Neural progenitor cell (in vitro differentiated cells): Measurements from ENCODE around the gene GNAT1. TPM values are rescaled to one million over a fixed set of nuclear protein-coding genes. Genes with fewer than 3 reads are reported as not detected.
A peak's percentile ranks its signal among the peaks of the same experiment; 100 is the strongest.

Experiments used
- DNase-seq: peaks from one replicate; pipeline ENCODE4 v3.0.0-alpha.2; 2016; ENCODE audit warnings: low spot score
- H2AFZ ChIP-seq: fragments of 200-600 bp; sonication (generic); replicated peaks from 2 replicates; pipeline ENCODE4 v1.6.1; 2016; ENCODE audit warnings: antibody characterized with exemption
- H3F3A ChIP-seq: fragments of 200-600 bp; sonication (generic); 2 replicates; pipeline ENCODE4 v1.6.1; 2016; ENCODE audit warnings: antibody characterized with exemption, low read depth
- H3K27ac ChIP-seq: fragments of 200-600 bp; sonication (generic); 2 replicates; pipeline ENCODE4 v1.5.1; 2016; ENCODE audit warnings: mild to moderate bottlenecking
- H3K27me3 ChIP-seq: fragments of 200-600 bp; sonication (generic); 2 replicates; pipeline ENCODE4 v1.6.1; 2016; ENCODE audit warnings: mild to moderate bottlenecking, moderate library complexity
- H3K36me3 ChIP-seq: fragments of 200-600 bp; sonication (generic); 2 replicates; pipeline ENCODE4 v1.5.1; 2016
- H3K4me1 ChIP-seq: fragments of 200-600 bp; sonication (generic); 2 replicates; pipeline ENCODE4 v1.6.1; 2016; ENCODE audit warnings: mixed run types
- H3K4me2 ChIP-seq: fragments of 200-600 bp; sonication (generic); 2 replicates; pipeline ENCODE4 v1.6.1; 2016
- H3K4me3 ChIP-seq: fragments of 200-600 bp; sonication (generic); 2 replicates; pipeline ENCODE4 v1.5.1; 2016
- H3K79me2 ChIP-seq: fragments of 200-600 bp; sonication (generic); 2 replicates; pipeline ENCODE4 v1.6.1; 2016; ENCODE audit warnings: low read depth
- H3K9ac ChIP-seq: fragments of 200-600 bp; sonication (generic); 2 replicates; pipeline ENCODE4 v1.6.1; 2016
- H3K9me3 ChIP-seq: fragments of 200-600 bp; sonication (generic); 2 replicates; pipeline ENCODE4 v1.5.1; 2016; ENCODE audit warnings: low read depth
- H4K20me1 ChIP-seq: fragments of 200-600 bp; sonication (generic); 2 replicates; pipeline ENCODE4 v1.6.1; 2016; ENCODE audit warnings: low read depth
- H3K27ac Mint-ChIP-seq: 3 replicates; pipeline ENCODE4 v1.8.0; 2021; ENCODE audit warnings: mixed read lengths
- H3K27me3 Mint-ChIP-seq: 2 replicates; pipeline ENCODE4 v1.8.0; 2022; ENCODE audit warnings: low read depth, mild to moderate bottlenecking, inconsistent platforms, moderate library complexity, mixed read lengths; ENCODE audit not compliant: insufficient read depth
- H3K36me3 Mint-ChIP-seq: 3 replicates; pipeline ENCODE4 v1.8.0; 2021; ENCODE audit warnings: mixed read lengths
- H3K4me1 Mint-ChIP-seq: 3 replicates; pipeline ENCODE4 v1.8.0; 2021; ENCODE audit warnings: mixed read lengths
- H3K4me3 Mint-ChIP-seq: 3 replicates; pipeline ENCODE4 v1.8.0; 2021; ENCODE audit warnings: mild to moderate bottlenecking, moderate library complexity, mixed read lengths
- H3K9me3 Mint-ChIP-seq: 3 replicates; pipeline ENCODE4 v1.8.0; 2020; ENCODE audit warnings: mixed read lengths
- EZH2 ChIP-seq: fragments of 200-600 bp; sonication (generic); IDR thresholded peaks from 2 replicates; pipeline ENCODE4 v1.6.1; 2017; ENCODE audit warnings: antibody characterized with exemption, mild to moderate bottlenecking, moderate library complexity
- EZH2phosphoT487 ChIP-seq: fragments of 200-600 bp; sonication (generic); IDR thresholded peaks from 2 replicates; pipeline ENCODE4 v1.6.1; 2017; ENCODE audit warnings: antibody characterized with exemption
- total RNA-seq: library from RNA; depleted of rRNA; stranded (reverse); fragments of >200 nt; gene quantifications from 2 replicates; pipeline ENCODE4 v1.2.3, GENCODE V29; 2015; ENCODE audit warnings: low replicate concordance
- TF ChIP-seq, protein P1 (sequence below): fragments of 200-600 bp; sonication (generic); IDR thresholded peaks from 2 replicates; pipeline ENCODE4 v1.5.1; 2017; ENCODE audit warnings: antibody characterized with exemption, mild to moderate bottlenecking

The GNAT1 gene
- total RNA-seq, 1 donor from 2014 or later, result not detected

DNA sequence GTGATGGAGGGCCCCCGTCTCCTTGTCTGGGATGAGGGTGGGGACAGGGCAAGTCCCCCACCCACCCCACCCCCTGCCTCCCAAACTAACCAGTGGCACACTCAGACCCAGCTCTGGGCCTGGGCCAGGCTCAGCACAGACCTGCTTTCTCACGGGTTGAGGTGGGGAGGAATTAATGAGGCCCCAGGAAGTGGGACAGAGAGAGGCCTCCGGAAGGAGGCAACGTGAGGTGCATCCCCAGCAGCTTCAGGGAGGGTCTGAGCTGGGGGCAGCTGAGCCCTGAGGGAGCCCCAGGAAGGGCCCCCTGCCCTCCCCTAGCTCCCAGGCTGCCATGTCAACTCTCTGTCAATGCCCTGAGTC lies 29.6 kb downstream of the GNAT1 start:
- peaks cover 11% of the 10 kb centered on the region for H3K27me3 Mint-ChIP-seq
- Histone ChIP-seq H3K9me3 (no peaks in the 10 kb centered on the region), H3K27me3 (peaks cover 4% of the 10 kb centered on the region), H3K27ac (no peak overlapping the region), H4K20me1 (no peaks in the 10 kb centered on the region), H3K4me1 (no peaks in the 10 kb centered on the region), H3F3A (no peaks in the 10 kb centered on the region), H3K4me2 (no peak overlapping the region), H3K36me3 (no peaks in the 10 kb centered on the region), H2AFZ (no peak overlapping the region), H3K9ac (no peak overlapping the region), H3K79me2 (no peaks in the 10 kb centered on the region), H3K4me3 (no peak overlapping the region)
- peaks cover 26% of the 10 kb centered on the region for H3K4me1 Mint-ChIP-seq
- H3K9me3 Mint-ChIP-seq, result no peaks in the 10 kb centered on the region
- no peak for TF ChIP-seq EZH2phosphoT487
- TF ChIP-seq, protein P1, sequence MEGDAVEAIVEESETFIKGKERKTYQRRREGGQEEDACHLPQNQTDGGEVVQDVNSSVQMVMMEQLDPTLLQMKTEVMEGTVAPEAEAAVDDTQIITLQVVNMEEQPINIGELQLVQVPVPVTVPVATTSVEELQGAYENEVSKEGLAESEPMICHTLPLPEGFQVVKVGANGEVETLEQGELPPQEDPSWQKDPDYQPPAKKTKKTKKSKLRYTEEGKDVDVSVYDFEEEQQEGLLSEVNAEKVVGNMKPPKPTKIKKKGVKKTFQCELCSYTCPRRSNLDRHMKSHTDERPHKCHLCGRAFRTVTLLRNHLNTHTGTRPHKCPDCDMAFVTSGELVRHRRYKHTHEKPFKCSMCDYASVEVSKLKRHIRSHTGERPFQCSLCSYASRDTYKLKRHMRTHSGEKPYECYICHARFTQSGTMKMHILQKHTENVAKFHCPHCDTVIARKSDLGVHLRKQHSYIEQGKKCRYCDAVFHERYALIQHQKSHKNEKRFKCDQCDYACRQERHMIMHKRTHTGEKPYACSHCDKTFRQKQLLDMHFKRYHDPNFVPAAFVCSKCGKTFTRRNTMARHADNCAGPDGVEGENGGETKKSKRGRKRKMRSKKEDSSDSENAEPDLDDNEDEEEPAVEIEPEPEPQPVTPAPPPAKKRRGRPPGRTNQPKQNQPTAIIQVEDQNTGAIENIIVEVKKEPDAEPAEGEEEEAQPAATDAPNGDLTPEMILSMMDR, result no peak
- no peak for TF ChIP-seq EZH2
- no peak overlapping the region for H3K4me3 Mint-ChIP-seq
- no peaks in the 10 kb centered on the region for H3K36me3 Mint-ChIP-seq
- no peak for DNase-seq
- H3K27ac Mint-ChIP-seq, result no peak overlapping the region

DNA sequence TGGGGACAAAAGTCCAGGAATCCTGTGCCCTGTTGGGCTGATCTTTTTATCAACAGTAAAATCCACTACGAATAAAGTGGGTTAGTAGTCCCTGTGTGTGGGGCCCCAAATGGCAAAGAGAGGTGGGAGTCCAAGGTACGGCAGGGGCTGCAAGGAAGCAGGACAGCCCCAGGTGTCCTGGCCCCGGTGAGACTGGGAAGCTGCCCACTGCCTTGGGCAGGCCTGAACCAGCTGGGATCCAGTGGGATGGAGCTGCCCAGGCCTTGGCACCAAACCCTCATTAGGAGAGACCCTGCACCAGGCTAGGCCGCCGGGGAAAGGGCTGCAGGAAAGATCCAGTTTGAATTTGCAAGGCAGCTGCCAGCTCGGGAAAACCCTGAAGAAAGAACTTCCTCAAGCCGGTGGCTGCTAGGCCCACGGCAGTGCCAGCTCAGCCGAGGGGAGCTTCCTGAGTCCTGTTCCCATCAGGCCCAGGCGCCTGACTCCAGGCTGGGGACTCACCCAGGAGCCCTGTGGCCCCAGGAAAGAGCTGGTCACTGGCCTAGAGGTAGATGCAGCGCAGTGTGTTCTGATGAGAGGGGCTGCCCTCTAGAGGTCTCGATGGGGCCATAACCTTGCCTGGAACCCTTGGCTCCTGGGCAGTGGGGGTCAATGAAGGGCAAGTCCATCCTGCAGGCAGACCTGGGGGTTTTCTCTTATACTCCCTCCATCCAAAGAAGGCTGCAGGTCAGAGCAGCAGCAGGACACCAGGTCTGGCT lies 30.2 kb downstream of the GNAT1 start:
- Histone ChIP-seq H3K36me3 (no peaks in the 10 kb centered on the region), H4K20me1 (no peaks in the 10 kb centered on the region), H2AFZ (no peak overlapping the region), H3K79me2 (no peaks in the 10 kb centered on the region), H3K4me3 (no peak overlapping the region), H3K9me3 (no peaks in the 10 kb centered on the region), H3K4me2 (no peak overlapping the region), H3F3A (no peaks in the 10 kb centered on the region), H3K27me3 (peaks cover 9% of the 10 kb centered on the region), H3K27ac (no peak overlapping the region), H3K4me1 (no peaks in the 10 kb centered on the region), H3K9ac (no peak overlapping the region)
- TF ChIP-seq, protein P1, result peak; percentile 44
- TF ChIP-seq EZH2phosphoT487, result no peak
- Mint-ChIP-seq H3K27me3 (peaks cover 11% of the 10 kb centered on the region), H3K36me3 (no peaks in the 10 kb centered on the region), H3K4me3 (no peak overlapping the region), H3K4me1 (peaks cover 29% of the 10 kb centered on the region), H3K9me3 (no peaks in the 10 kb centered on the region), H3K27ac (peak overlapping the region; percentile 33)
- peak; percentile 45 for DNase-seq

DNA sequence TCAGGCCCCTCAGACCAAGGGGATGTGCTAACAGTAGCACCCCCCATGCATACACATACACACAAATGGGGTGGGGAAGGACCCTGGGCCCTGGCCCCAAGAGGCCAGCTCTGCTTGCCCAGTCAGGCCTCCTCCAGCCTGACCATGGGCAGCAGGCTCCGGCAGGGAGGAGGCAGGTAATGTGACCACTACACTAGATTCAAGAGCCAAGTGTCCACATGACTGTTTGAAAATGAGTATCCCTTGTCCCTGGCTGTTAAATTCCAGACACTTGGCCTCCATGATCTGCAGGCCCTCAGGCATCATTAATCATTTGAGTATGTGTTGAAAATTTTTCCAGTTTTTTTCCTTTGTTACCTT lies 30.7 kb downstream of the GNAT1 start:
- Mint-ChIP-seq H3K9me3 (no peaks in the 10 kb centered on the region), H3K4me3 (no peak overlapping the region), H3K27ac (peak overlapping the region; percentile 33), H3K27me3 (peaks cover 15% of the 10 kb centered on the region), H3K4me1 (peaks cover 34% of the 10 kb centered on the region), H3K36me3 (no peaks in the 10 kb centered on the region)
- no peak for DNase-seq
- H3K9ac ChIP-seq, result no peak overlapping the region
- H3K36me3 ChIP-seq, result no peaks in the 10 kb centered on the region
- H2AFZ ChIP-seq, result no peak overlapping the region
- H3K4me2 ChIP-seq, result no peak overlapping the region
- H3F3A ChIP-seq, result no peaks in the 10 kb centered on the region
- H3K27ac ChIP-seq, result no peak overlapping the region
- H3K4me3 ChIP-seq, result no peak overlapping the region
- no peaks in the 10 kb centered on the region for H3K4me1 ChIP-seq
- no peak for TF ChIP-seq EZH2
- TF ChIP-seq, protein P1, result no peak
- TF ChIP-seq EZH2phosphoT487, result no peak
- no peaks in the 10 kb centered on the region for H3K9me3 ChIP-seq
- H4K20me1 ChIP-seq, result no peaks in the 10 kb centered on the region
- peaks cover 15% of the 10 kb centered on the region for H3K27me3 ChIP-seq
- no peaks in the 10 kb centered on the region for H3K79me2 ChIP-seq
